Mesothelial cell of epicardium (in vitro differentiated cells): Measurements from ENCODE around the gene SORCS1. TPM values are rescaled to one million over a fixed set of nuclear protein-coding genes. Genes with fewer than 3 reads are reported as not detected.

Experiments
- DNase-seq, 2 experiments: peaks; one replicate each; pipeline ENCODE4 v3.0.0; 2021; ENCODE audit warnings: low spot score in 2 of 2; ENCODE audit not compliant: unreplicated experiment in 2 of 2
- H3K27ac Mint-ChIP-seq: 2 replicates; pipeline ENCODE4 v1.8.0; 2021; ENCODE audit warnings: mixed read lengths
- H3K27me3 Mint-ChIP-seq: 2 replicates; pipeline ENCODE4 v1.8.0; 2021; ENCODE audit warnings: low read depth, mixed read lengths
- H3K36me3 Mint-ChIP-seq: 2 replicates; pipeline ENCODE4 v1.8.0; 2021; ENCODE audit warnings: mixed read lengths
- H3K4me1 Mint-ChIP-seq: 2 replicates; pipeline ENCODE4 v1.8.0; 2021; ENCODE audit warnings: mixed read lengths
- H3K4me3 Mint-ChIP-seq: 2 replicates; pipeline ENCODE4 v1.8.0; 2021; ENCODE audit warnings: mild to moderate bottlenecking, moderate library complexity, mixed read lengths
- H3K9me3 Mint-ChIP-seq: 2 replicates; pipeline ENCODE4 v1.8.0; 2021; ENCODE audit warnings: mixed read lengths
- total RNA-seq: library from RNA; stranded (reverse); gene quantifications from 3 replicates; pipeline ENCODE4 v1.2.1, GENCODE V29; 2021
- TF ChIP-seq, protein P1 (sequence below): fragments of 200-600 bp; sonication (generic); IDR thresholded peaks from one replicate; pipeline ENCODE4 v1.5.0; 2021; ENCODE audit warnings: antibody characterized with exemption; ENCODE audit not compliant: unreplicated experiment

Gene SORCS1
- total RNA-seq, 1 donor from 2014 or later: 0.78 TPM

DNA sequence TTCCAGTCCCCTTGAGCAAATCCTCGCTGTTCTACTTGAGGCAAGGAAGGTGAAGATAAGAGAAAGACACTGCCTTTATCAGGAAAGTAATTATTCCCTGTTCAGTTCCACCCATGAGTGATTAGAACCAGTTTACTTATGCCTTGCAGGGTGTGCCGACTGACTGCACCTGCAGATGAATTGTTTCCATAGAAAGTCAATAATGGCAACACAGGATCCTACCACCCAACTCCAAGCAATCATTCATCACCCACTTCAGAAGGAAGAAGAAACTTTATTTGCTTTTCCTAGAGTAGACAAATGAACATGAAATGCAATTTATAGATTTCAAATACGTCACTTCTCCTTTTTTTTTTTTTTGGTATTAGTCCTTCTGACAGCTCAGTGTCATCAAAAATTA, 383.9 kb downstream of the SORCS1 start:
- TF ChIP-seq, protein P1, sequence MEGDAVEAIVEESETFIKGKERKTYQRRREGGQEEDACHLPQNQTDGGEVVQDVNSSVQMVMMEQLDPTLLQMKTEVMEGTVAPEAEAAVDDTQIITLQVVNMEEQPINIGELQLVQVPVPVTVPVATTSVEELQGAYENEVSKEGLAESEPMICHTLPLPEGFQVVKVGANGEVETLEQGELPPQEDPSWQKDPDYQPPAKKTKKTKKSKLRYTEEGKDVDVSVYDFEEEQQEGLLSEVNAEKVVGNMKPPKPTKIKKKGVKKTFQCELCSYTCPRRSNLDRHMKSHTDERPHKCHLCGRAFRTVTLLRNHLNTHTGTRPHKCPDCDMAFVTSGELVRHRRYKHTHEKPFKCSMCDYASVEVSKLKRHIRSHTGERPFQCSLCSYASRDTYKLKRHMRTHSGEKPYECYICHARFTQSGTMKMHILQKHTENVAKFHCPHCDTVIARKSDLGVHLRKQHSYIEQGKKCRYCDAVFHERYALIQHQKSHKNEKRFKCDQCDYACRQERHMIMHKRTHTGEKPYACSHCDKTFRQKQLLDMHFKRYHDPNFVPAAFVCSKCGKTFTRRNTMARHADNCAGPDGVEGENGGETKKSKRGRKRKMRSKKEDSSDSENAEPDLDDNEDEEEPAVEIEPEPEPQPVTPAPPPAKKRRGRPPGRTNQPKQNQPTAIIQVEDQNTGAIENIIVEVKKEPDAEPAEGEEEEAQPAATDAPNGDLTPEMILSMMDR: no peak
- Mint-ChIP-seq H3K9me3 (no peaks in the 10 kb centered on the region), H3K27me3 (peaks cover 38% of the 10 kb centered on the region), H3K4me3 (no peak overlapping the region), H3K4me1 (no peaks in the 10 kb centered on the region), H3K27ac (no peak overlapping the region), H3K36me3 (no peaks in the 10 kb centered on the region)
- no peak for DNase-seq

DNA sequence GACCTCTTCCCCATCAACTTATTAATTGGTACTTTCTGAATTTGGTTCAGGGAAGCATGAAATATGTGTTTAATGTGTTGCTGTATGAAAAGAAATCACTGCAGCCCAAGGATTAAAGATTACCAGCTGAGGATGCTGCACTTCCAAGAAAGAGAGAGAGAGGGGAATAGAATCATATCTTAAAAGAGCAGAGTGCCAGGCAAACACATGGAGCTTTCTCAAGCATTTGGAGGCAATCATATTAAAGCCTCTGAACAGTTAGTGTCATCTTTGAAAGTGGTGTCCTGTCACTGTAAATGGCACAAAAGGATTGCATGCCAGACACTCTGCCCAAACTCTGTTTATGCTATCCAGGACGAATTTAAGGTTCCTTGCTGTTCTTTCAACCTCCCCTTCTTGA, 386.7 kb downstream of the SORCS1 start:
- no peaks in the 10 kb centered on the region for H3K4me1 Mint-ChIP-seq
- H3K27me3 Mint-ChIP-seq: peaks cover 51% of the 10 kb centered on the region
- no peaks in the 10 kb centered on the region for H3K36me3 Mint-ChIP-seq
- H3K4me3 Mint-ChIP-seq: no peak overlapping the region
- no peak overlapping the region for H3K27ac Mint-ChIP-seq
- TF ChIP-seq, protein P1: no peak
- DNase-seq: no peak
- H3K9me3 Mint-ChIP-seq: no peaks in the 10 kb centered on the region

- H3K4me1 Mint-ChIP-seq: peaks cover 2% of the 10 kb centered on the region
- no peak overlapping the region for H3K4me3 Mint-ChIP-seq
- H3K9me3 Mint-ChIP-seq: no peaks in the 10 kb centered on the region
Observed at GRCh38 chr10:106775127-106775526, 389.4 kb downstream of the SORCS1 start.

GRCh38 chr10:106772957-106773356, 391.5 kb downstream of the SORCS1 start:
- DNase-seq: no peak
- H3K4me3 Mint-ChIP-seq: no peak overlapping the region
- no peaks in the 10 kb centered on the region for H3K36me3 Mint-ChIP-seq
- no peak overlapping the region for H3K27ac Mint-ChIP-seq
- peaks cover 54% of the 10 kb centered on the region for H3K27me3 Mint-ChIP-seq
- H3K4me1 Mint-ChIP-seq: peaks cover 5% of the 10 kb centered on the region
- H3K9me3 Mint-ChIP-seq: no peaks in the 10 kb centered on the region
- TF ChIP-seq, protein P1: no peak

More at GRCh38 chr10:106775127-106775526, 389.4 kb downstream of the SORCS1 start:
- Mint-ChIP-seq H3K36me3 (no peaks in the 10 kb centered on the region), H3K27me3 (peaks cover 61% of the 10 kb centered on the region), H3K27ac (no peak overlapping the region)
- TF ChIP-seq, protein P1: no peak
- no peak for DNase-seq

GRCh38 chr10:106771154-106771553, 393.4 kb downstream of the SORCS1 start:
- H3K9me3 Mint-ChIP-seq: no peaks in the 10 kb centered on the region
- TF ChIP-seq, protein P1: no peak

DNA sequence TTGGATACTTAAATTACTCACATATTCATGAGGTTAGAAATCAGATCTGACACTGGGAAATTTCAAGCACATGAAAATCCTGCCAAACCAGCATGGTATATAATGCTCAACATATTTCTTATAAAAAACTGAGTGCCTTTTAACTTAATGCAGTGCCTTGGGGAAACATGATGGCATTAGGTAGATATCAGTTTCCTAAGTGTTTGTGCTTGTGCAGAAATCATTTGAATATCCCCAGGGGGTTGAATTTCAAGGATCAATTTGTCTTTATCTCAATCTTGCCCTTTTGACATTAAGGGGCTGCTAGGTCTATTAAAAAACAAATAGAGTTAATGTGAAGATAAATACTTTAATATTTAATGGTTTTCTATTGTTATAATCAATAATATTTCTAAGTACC, 396.3 kb downstream of the SORCS1 start:
- Mint-ChIP-seq H3K4me3 (no peak overlapping the region), H3K4me1 (peaks cover 12% of the 10 kb centered on the region), H3K27ac (no peak overlapping the region), H3K36me3 (no peaks in the 10 kb centered on the region), H3K27me3 (peaks cover 29% of the 10 kb centered on the region), H3K9me3 (no peaks in the 10 kb centered on the region)
- TF ChIP-seq, protein P1: no peak
- no peak for DNase-seq

More at GRCh38 chr10:106771154-106771553, 393.4 kb downstream of the SORCS1 start:
- Mint-ChIP-seq H3K36me3 (no peaks in the 10 kb centered on the region), H3K4me3 (no peak overlapping the region), H3K4me1 (peaks cover 6% of the 10 kb centered on the region), H3K27ac (no peak overlapping the region), H3K27me3 (peaks cover 38% of the 10 kb centered on the region)
- no peak for DNase-seq
